Measurements from ENCODE around the gene PPP3CA. TPM values are rescaled to one million over a fixed set of nuclear protein-coding genes. Genes with fewer than 3 reads are reported as not detected.

Gene PPP3CA
- total and polyA plus RNA-seq, 2 of the 13 experiments (the other 11 are each of a cell fraction or from before 2014, with no cell fraction given), result 4.8 to 13.2 TPM

- no peak for TF ChIP-seq ZKSCAN1 (IDR thresholded peaks at IDR 0.05; ENCODE audit: low read length)
- TF ChIP-seq, protein P1, sequence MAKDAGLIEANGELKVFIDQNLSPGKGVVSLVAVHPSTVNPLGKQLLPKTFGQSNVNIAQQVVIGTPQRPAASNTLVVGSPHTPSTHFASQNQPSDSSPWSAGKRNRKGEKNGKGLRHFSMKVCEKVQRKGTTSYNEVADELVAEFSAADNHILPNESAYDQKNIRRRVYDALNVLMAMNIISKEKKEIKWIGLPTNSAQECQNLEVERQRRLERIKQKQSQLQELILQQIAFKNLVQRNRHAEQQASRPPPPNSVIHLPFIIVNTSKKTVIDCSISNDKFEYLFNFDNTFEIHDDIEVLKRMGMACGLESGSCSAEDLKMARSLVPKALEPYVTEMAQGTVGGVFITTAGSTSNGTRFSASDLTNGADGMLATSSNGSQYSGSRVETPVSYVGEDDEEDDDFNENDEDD (CRISPR knock-in tag; IDR thresholded peaks at IDR 0.05; ENCODE audit: borderline replicate concordance), result no peak
- TF ChIP-seq, protein P2, sequence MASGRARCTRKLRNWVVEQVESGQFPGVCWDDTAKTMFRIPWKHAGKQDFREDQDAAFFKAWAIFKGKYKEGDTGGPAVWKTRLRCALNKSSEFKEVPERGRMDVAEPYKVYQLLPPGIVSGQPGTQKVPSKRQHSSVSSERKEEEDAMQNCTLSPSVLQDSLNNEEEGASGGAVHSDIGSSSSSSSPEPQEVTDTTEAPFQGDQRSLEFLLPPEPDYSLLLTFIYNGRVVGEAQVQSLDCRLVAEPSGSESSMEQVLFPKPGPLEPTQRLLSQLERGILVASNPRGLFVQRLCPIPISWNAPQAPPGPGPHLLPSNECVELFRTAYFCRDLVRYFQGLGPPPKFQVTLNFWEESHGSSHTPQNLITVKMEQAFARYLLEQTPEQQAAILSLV (CRISPR knock-in tag; IDR thresholded peaks at IDR 0.05; ENCODE audit: borderline replicate concordance), result no peak
- 0 out of 2 replicates have a peak, but pooled peaks have one; percentile 51 for TF ChIP-seq ZNF784 (CRISPR knock-in tag; IDR thresholded peaks at IDR 0.05; ENCODE audit: borderline replicate concordance)
- TF ChIP-seq MAFK (conservative IDR thresholded peaks at IDR 0.05 in 1 of 2, IDR thresholded peaks at IDR 0.05 in 1 of 2; ENCODE audit: low read length in 2 of 2), result no peak
- TF ChIP-seq ZNF564 (CRISPR knock-in tag; IDR thresholded peaks at IDR 0.05), result peak; percentile 40; the same call in 1 of the 2 replicates
- no peak for TF ChIP-seq MAZ (IDR thresholded peaks at IDR 0.05; ENCODE audit: borderline replicate concordance, low read depth, low read length)
- peak; percentile 57; the same call in 1 of the 2 replicates for TF ChIP-seq MAZ (CRISPR knock-in tag; IDR thresholded peaks at IDR 0.05; ENCODE audit: low read depth)
- no peak for TF ChIP-seq NKX3-1 (CRISPR knock-in tag; IDR thresholded peaks at IDR 0.05)
- 0 out of 2 replicates have a peak, but pooled peaks have one; percentile 51 for TF ChIP-seq NR1H2 (CRISPR knock-in tag; IDR thresholded peaks at IDR 0.05; ENCODE audit: borderline replicate concordance, low read depth)
- no peak for TF ChIP-seq IRX3 (CRISPR knock-in tag; IDR thresholded peaks at IDR 0.05; ENCODE audit: borderline replicate concordance, low read depth)
- no peak for TF ChIP-seq ZNF720 (CRISPR knock-in tag; IDR thresholded peaks at IDR 0.05)
- no peak for TF ChIP-seq ATF3 (CRISPR knock-in tag; IDR thresholded peaks at IDR 0.05)
- TF ChIP-seq IRF1 (CRISPR knock-in tag; IDR thresholded peaks at IDR 0.05; ENCODE audit: low read depth), result no peak
- no peak for TF ChIP-seq ZNF775 (CRISPR knock-in tag; IDR thresholded peaks at IDR 0.05; ENCODE audit: borderline replicate concordance)
- TF ChIP-seq ZNF446 (CRISPR knock-in tag; IDR thresholded peaks at IDR 0.05), result no peak
- no peak for TF ChIP-seq KAT2B (IDR thresholded peaks at IDR 0.05; ENCODE audit: borderline replicate concordance, low read depth, low read length)
- TF ChIP-seq RORA (CRISPR knock-in tag; IDR thresholded peaks at IDR 0.05), result no peak
- TF ChIP-seq KMT2B (CRISPR knock-in tag; IDR thresholded peaks at IDR 0.05), result no peak; the same call in 1 of the 2 replicates
- TF ChIP-seq, protein P3, sequence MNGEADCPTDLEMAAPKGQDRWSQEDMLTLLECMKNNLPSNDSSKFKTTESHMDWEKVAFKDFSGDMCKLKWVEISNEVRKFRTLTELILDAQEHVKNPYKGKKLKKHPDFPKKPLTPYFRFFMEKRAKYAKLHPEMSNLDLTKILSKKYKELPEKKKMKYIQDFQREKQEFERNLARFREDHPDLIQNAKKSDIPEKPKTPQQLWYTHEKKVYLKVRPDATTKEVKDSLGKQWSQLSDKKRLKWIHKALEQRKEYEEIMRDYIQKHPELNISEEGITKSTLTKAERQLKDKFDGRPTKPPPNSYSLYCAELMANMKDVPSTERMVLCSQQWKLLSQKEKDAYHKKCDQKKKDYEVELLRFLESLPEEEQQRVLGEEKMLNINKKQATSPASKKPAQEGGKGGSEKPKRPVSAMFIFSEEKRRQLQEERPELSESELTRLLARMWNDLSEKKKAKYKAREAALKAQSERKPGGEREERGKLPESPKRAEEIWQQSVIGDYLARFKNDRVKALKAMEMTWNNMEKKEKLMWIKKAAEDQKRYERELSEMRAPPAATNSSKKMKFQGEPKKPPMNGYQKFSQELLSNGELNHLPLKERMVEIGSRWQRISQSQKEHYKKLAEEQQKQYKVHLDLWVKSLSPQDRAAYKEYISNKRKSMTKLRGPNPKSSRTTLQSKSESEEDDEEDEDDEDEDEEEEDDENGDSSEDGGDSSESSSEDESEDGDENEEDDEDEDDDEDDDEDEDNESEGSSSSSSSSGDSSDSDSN (CRISPR knock-in tag; IDR thresholded peaks at IDR 0.05), result peak; percentile 19; the same call in 1 of the 2 replicates
- TF ChIP-seq MTF1 (CRISPR knock-in tag; IDR thresholded peaks at IDR 0.05), result no peak
- TF ChIP-seq SOX6 (IDR thresholded peaks at IDR 0.05), result no peak
- no peak for TF ChIP-seq SOX6 (CRISPR knock-in tag; IDR thresholded peaks at IDR 0.05)
- no peak for TF ChIP-seq ZFP1 (CRISPR knock-in tag; IDR thresholded peaks at IDR 0.05)
- TF ChIP-seq DNMT1 (CRISPR knock-in tag; IDR thresholded peaks at IDR 0.05), result no peak
- TF ChIP-seq DR1 (CRISPR knock-in tag; IDR thresholded peaks at IDR 0.05), result no peak
- 0 out of 2 replicates have a peak, but pooled peaks have one; percentile 5 for TF ChIP-seq ZNF841 (CRISPR knock-in tag; IDR thresholded peaks at IDR 0.05; ENCODE audit: borderline replicate concordance)
Measured at GRCh38 chr4:101347267-101347556, at the start of gene PPP3CA (continued).
